Measurements from ENCODE around the gene PCK1.
A peak's percentile ranks its signal among the peaks of the same experiment; 100 is the strongest.

The PCK1 gene

GRCh38 chr20:57595041-57596030 is 34.4 kb downstream of the PCK1 start:
- Histone ChIP-seq H3K9me3 (ENCODE audit: insufficient read depth, low read length) (no peaks in the 10 kb centered on the region), H3K9ac (ENCODE audit: low read length) (no peak overlapping the region), H3K36me3 (replicated peaks; ENCODE audit: low read depth, low read length) (no peaks in the 10 kb centered on the region), H3K79me2 (ENCODE audit: low read length) (no peaks in the 10 kb centered on the region), H3K4me2 (ENCODE audit: low read length) (no peak overlapping the region), H2AFZ (ENCODE audit: low read depth, low read length) (no peak overlapping the region), H3K27ac (ENCODE audit: low read length) (no peak overlapping the region), H3K27me3 (ENCODE audit: low read depth, low read length) (peaks cover 83% of the 10 kb centered on the region), H4K20me1 (ENCODE audit: insufficient read depth, low read length) (peaks cover 3% of the 10 kb centered on the region; the same call in 1 of the 2 replicates), H3K4me3 (ENCODE audit: low read length) (no peak overlapping the region), H3K4me1 (ENCODE audit: low read length) (peaks cover 23% of the 10 kb centered on the region)
- TF ChIP-seq EZH2phosphoT487 (IDR thresholded peaks at IDR 0.05; ENCODE audit: low read depth) = no peak
- no peak for TF ChIP-seq CTCF (IDR thresholded peaks at IDR 0.05; ENCODE audit: low read depth, low read length)

- peaks cover 3% of the 10 kb centered on the region; the same call in 1 of the 2 replicates for H4K20me1 ChIP-seq (ENCODE audit: insufficient read depth, low read length)
- no peak for TF ChIP-seq CTCF (IDR thresholded peaks at IDR 0.05; ENCODE audit: low read depth, low read length)
- H3K4me3 ChIP-seq (ENCODE audit: low read length) = peak overlapping the region; percentile 66
- peaks cover 85% of the 10 kb centered on the region for H3K27me3 ChIP-seq (ENCODE audit: low read depth, low read length)
- H3K36me3 ChIP-seq (replicated peaks; ENCODE audit: low read depth, low read length) = no peaks in the 10 kb centered on the region
- no peak overlapping the region for H3K27ac ChIP-seq (ENCODE audit: low read length)
- H3K9ac ChIP-seq (ENCODE audit: low read length) = peak overlapping the region; percentile 30; the same call in 1 of the 2 replicates
- peak overlapping the region; percentile 86 for H3K4me2 ChIP-seq (ENCODE audit: low read length)
- no peaks in the 10 kb centered on the region for H3K9me3 ChIP-seq (ENCODE audit: insufficient read depth, low read length)
- H3K79me2 ChIP-seq (ENCODE audit: low read length) = no peaks in the 10 kb centered on the region
- no peak overlapping the region for H2AFZ ChIP-seq (ENCODE audit: low read depth, low read length)
- peaks cover 33% of the 10 kb centered on the region for H3K4me1 ChIP-seq (ENCODE audit: low read length)
These were observed 35.4 kb downstream of the PCK1 start for GRCh38 chr20:57596358-57596757.

GRCh38 chr20:57596998-57597939 is 36.4 kb downstream of the PCK1 start:
- TF ChIP-seq CTCF (IDR thresholded peaks at IDR 0.05; ENCODE audit: low read depth, low read length) (peak; percentile 99), EZH2phosphoT487 (IDR thresholded peaks at IDR 0.05; ENCODE audit: low read depth) (no peak)
- Histone ChIP-seq H3K4me3 (ENCODE audit: low read length) (peak overlapping the region; percentile 66), H4K20me1 (ENCODE audit: insufficient read depth, low read length) (peaks cover 3% of the 10 kb centered on the region; the same call in 1 of the 2 replicates), H2AFZ (ENCODE audit: low read depth, low read length) (peak overlapping the region; percentile 48; the same call in 1 of the 2 replicates), H3K36me3 (replicated peaks; ENCODE audit: low read depth, low read length) (no peaks in the 10 kb centered on the region), H3K4me1 (ENCODE audit: low read length) (peaks cover 33% of the 10 kb centered on the region), H3K9me3 (ENCODE audit: insufficient read depth, low read length) (no peaks in the 10 kb centered on the region), H3K27me3 (ENCODE audit: low read depth, low read length) (peaks cover 85% of the 10 kb centered on the region), H3K79me2 (ENCODE audit: low read length) (no peaks in the 10 kb centered on the region), H3K27ac (ENCODE audit: low read length) (no peak overlapping the region), H3K4me2 (ENCODE audit: low read length) (peak overlapping the region; percentile 86), H3K9ac (ENCODE audit: low read length) (peak overlapping the region; percentile 30; the same call in 1 of the 2 replicates)

All from OCI-LY3 (cell line).